HG02884 (cell line): ENCODE measurements around the gene AGBL4.
"Not testable (repeated sequence)": the region's sequence is repeated elsewhere in the genome, so short reads cannot be mapped to it uniquely, and the experiment has no call there.

Source experiments
- ATAC-seq: cut with Tn5 transposase; IDR thresholded peaks from one replicate; pipeline ENCODE4 v1.9.1; 2021; ENCODE audit warnings: mild to moderate bottlenecking, moderate library complexity; ENCODE audit not compliant: unreplicated experiment

Gene AGBL4

GRCh38 chr1:50023292-50024159 is at the start of gene AGBL4:
AGBL4 (minus strand) TSS chr1:50023954.
- ATAC-seq = no peak

DNA sequence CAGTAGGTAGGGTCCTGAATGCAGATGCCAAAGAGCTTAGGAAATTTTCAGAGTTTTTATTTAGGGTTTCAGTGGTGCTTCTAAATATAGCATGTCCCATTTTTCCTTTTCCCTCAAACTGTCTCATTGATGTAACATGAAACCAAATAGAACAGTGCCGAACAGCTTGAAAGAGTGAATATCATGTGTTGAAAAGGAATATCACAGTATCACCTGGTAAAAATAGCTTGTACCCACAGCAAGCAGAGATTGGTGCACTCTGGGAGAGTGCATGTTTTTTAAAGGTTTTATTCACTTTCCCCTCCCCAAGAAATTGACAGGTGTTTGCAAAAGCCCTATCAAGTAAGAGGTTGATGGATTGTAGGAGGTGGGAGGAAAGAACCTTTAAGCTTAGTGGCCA is 43.1 kb upstream of the AGBL4 start:
- no peak for ATAC-seq

DNA sequence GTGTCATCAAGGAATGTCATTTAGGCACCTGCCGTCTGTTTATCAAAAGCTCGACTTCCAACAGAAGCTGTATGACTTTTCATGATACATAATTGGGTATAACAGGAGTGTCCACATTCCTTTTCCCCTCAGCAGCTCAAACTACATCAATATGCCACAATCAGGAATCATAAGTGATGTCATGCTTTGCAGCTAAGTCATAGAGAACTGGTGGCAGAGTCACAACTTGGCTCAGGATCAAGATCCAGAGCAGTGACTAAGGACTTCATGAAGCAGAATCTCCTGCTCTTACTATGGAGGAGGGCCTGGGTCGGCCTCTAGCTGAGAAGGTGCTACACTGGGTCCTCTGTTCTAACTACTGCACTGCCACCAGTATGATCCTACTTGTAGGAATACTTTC is 36.5 kb upstream of the AGBL4 start:
- ATAC-seq = no peak

GRCh38 chr1:50048791-50049190 is 25.0 kb upstream of the AGBL4 start:
- no peak for ATAC-seq

DNA sequence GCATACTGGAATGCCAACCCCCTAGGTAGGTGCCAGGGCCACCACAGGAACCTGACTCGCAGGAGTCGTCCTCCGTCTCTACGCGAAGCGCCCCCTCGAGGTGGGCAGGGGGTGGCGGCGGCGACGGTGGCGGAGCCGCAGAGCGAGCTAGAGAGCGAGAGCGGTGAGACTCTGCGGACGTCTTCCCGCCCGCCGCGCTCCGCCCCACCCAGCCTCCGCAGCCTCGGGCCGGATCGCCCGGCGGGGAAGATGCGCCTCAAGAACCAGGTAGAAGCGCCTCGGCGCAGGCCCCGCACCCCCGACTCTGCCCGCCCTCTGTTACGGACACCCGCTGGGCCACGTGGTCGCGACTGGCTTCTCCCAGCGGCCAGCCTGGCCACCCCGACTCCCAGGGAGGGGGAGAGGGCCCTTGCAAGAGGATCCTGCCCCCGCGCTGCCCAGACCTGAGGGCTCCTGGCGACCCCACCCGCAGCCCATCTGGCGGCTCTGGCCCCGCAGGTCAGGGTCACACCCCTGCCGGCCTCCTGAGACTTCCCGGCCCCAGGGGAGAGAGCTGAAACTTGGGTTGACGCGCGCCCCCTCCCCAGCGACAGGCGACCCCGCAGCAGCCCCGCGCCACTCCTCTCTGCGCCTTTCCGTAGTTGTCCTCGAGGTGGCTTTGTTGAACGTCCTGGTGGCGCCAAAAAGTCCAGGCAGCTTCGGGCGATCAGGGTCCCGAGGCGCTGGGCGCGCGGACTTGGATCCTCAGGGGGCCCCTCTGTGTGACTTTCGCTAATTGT is 24.4 kb upstream of the AGBL4 start:
- ATAC-seq = no peak

- ATAC-seq = no peak
Observed at GRCh38 chr1:50038237-50038809, 14.6 kb upstream of the AGBL4 start.

DNA sequence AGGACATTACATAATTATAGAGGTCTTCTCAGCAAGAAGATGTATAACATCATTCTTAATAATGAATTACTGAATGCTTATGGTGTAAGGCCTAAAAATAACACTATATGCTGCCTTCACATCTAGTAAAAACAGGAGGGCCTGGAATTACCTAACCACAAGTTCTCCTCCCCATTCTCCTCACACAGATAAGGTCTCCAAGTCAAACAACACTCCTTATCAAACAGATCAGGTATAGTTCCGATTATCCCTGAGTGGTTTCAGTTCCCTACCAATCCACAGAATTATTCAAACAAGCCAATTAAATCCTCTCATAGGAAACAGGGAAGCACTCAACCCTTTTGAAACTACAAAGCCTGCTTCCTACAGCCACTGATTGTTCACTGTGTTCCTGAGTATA is 4.0 kb upstream of the AGBL4 start:
- no peak for ATAC-seq

DNA sequence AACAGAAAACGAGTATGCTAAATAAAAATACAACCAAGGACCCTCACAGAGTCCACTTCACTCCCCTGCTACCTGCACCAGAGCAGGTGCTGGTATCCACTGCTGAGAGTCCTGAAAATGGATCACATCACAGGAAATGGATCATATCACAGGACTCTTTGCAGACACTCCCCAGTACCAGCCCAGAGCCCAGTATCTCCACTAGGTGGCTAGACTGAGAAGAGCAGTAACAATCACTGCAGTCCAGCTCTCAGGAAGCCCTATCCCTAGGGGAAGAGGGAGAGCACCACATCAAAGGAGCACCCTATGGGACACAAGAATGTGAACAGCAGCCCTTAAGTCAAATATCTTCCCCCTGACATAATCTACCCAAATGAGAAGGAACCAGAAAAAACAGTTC is 28.0 kb downstream of the AGBL4 start:
- ATAC-seq = no peak

DNA sequence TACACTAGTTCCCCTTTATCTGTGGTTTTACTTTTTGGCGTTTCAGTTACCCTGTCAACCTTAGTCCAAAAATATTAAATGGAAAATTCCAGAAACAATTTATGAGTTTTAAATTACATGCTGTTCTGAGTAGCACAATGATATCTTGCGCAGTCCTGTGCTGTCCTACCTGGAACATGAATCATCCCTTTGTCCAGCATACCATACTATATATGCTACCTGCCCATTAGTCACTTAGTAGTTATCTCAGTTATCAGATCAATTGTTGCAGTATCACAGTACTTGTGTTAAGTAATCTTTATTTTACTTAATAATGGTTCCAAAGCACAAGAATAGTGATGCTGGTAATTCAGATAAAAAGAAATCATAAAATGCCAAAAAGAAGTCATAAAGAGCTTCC is 52.7 kb downstream of the AGBL4 start:
- ATAC-seq = no peak

- ATAC-seq = no peak
Observed at GRCh38 chr1:49951385-49951784, 72.4 kb downstream of the AGBL4 start.

DNA sequence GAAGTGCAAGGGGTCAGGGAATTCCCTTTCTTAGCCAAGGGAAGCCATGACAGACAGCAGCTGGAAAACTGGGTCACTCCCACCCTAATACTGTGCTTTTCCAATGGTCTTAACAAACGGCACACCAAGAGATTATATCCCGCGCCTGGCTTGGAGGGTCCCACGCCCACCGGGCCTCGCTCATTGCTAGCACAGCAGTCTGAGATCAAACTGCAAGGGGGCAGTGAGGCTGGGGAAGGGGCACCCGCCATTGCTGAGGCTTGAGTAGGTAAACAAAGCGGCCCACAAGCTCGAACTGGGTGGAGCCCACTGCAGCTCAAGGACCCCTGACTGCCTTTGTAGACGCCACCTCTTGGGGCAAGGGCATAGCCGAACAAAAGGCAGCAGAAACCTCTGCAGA is 108.5 kb downstream of the AGBL4 start:
- not testable (repeated sequence) for ATAC-seq

GRCh38 chr1:49906365-49906764 is 117.4 kb downstream of the AGBL4 start:
- no peak for ATAC-seq

DNA sequence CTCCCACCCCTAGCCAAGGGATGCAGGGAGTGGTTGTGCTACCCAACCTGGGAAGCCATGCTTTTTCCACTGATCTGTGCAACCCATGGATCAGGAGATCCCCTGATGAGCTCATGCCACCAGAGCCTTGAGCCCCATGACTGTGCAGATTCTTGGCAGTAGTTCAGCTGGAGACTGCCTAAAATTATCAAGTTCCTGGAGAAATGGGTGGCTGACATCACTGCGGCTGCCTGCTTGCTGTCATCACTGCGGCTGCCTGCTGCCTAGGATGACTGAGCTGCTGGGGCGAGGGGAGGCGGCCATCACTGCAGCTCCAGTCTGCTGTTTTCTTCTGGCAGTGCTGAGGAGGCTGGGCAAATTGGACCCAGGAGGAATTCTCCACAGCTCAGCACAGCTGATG is 159.2 kb downstream of the AGBL4 start:
- ATAC-seq = no peak

GRCh38 chr1:49854741-49855140 is 169.0 kb downstream of the AGBL4 start:
- ATAC-seq = no peak

GRCh38 chr1:49842596-49842995 is 181.2 kb downstream of the AGBL4 start:
- ATAC-seq = no peak

GRCh38 chr1:49841767-49842166 is 182.0 kb downstream of the AGBL4 start:
- ATAC-seq = no peak

DNA sequence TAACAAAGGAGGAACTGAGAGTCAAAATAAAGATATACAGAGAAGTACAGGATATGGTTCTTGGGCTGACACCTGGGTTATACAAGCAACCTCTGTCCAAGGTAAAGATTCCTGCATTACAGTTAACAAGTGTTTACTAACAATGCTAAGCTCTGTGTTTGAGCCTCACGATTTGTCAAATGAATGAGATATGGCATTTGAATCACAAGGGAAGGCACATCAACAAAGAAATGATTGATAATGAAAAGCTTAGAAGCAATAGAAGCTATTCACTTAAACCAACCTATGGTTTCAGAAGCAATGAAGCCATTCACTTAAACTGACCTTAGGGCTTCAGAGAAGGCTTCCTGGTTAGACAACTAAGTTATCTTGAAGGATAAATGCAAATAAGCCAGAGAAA is 199.5 kb downstream of the AGBL4 start:
- no peak for ATAC-seq

- ATAC-seq = no peak
Observed at GRCh38 chr1:49817681-49818080, 206.1 kb downstream of the AGBL4 start.

DNA sequence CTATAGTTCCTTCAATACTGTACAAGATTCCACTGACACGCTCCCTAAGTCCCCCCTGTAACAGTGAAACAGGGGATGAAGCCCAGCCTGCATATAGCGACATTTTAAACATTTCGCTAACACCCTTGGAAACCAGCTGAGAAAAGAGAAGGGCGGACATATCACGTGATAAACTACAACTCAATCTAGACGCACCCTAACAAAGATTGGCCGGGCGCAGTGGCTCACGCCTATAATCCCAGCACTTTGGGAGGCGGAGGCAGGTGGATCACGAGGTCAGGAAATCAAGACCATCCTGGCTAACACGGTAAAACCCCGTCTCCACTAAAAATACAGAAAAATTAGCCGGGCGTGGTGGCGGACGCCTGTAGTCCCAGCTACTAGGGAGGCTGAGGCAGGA is 236.7 kb downstream of the AGBL4 start:
- not testable (repeated sequence) for ATAC-seq

DNA sequence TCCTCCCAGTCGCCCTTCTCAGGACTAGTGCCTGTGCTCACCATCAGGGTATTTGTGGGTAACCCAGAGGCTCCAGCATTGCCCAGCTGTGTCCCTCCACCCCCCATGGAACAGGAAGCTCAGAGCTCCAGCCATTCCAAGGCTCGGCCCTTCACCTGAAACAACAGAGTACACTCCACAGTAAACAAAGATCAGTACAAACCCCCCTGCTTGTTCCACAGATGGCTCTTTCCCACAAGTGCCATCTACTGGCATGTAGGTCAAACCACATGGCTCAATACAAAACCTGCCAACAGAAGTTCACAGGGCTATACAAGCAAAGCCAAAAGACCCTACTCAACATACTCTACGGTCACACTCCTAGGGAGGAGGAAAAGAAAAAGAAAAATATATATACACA is 258.7 kb downstream of the AGBL4 start:
- ATAC-seq = no peak

DNA sequence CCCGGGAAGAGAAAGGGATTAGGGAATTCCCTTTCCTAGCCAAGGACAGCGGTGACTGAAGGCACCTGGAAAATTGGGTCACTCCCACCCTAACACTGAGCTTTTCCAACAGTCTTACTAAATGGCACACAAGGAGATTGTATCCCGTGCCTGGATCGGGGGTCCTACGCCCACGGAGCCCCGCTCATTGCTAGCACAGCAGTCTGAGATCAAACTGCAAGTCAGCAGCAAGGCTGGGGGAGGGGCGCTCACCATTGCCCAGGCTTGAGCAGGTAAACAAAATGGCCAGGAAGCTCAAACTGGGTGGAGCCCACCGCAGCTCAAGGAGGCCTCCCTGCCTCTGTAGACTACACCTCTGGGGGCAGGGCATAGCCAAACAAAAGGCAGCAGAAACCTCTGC is 285.6 kb downstream of the AGBL4 start:
- ATAC-seq = not testable (repeated sequence)

- no peak for ATAC-seq
Observed at GRCh38 chr1:49728377-49728776, 295.4 kb downstream of the AGBL4 start.
